GM10248 (cell line): ENCODE results near the gene FMNL2.

Experiments
- CTCF ChIA-PET: fragments of 300-600 bp; sonication (Branson Sonifier 250); formaldehyde crosslinking; extraction: SDS; loops from one replicate; lab custom pipeline; 2021; ENCODE audit warnings: antibody characterized with exemption; lab: Yijun Ruan, JAX
- POLR2A ChIA-PET: fragments of 350-650 bp; sonication (Branson Sonifier 250); formaldehyde crosslinking; extraction: SDS; loops from one replicate; lab custom pipeline; 2020; ENCODE audit warnings: antibody characterized with exemption; lab: Yijun Ruan, JAX
- DNase-seq: peaks from one replicate; pipeline ENCODE4 v3.0.0; 2012; ENCODE audit errors: extremely low spot score
- CTCF ChIP-seq: IDR thresholded peaks from 2 replicates; pipeline ENCODE4 v1.5.1; 2012; ENCODE audit warnings: mild to moderate bottlenecking, low read depth; ENCODE audit errors: extremely low read depth, missing control alignments, control extremely low read depth

FMNL2 gene

DNA sequence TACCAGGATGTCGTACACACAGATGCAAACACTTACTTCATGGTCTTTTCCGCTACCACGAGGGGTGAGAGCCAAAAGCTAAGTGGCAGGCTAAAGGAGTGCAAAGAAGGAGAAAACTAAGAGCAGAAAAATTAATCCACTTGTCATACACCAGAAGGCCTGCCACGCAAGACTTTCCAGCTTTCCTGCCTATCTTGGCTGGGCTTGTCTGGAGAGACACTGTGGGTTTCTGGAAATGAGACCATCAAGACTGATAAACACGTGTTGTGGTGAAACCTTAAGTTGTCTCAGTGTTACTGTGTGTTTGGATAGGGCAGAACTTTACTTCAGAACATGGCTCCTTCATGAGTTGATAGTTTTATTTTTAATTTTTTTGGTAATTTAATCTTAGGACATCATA lies 175.6 kb downstream of the FMNL2 start:
- no peak for DNase-seq
- CTCF ChIA-PET = interaction anchor here (0.9 to 1.6 kb wide), 4 partner anchors 9 to 59 kb away, joined by 3 to 4 read pairs (median 3); no protein-coding TSS in a partner anchor
- TF ChIP-seq CTCF = no peak
- POLR2A ChIA-PET = no interaction called here

DNA sequence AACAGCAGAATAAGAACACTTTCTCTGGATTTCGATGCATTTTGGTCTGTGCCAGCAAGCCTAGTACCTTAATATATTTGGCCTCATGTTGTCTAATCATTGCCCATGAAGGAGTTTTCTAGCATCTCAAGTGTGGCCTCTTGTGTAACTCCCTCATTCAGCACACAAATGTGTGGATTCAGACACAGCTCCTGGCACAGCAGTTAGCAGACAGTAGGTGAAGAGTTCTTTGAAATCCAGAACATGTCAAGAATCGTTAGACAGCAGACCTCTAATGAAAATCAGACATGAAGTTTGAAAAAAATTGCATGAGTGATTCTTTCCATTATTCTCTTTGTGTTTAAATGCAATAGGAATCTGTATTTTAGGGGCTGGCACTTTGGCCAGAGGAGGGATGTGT lies 177.0 kb downstream of the FMNL2 start:
- CTCF ChIA-PET = interaction anchor here (1.5 to 1.7 kb wide), 5 partner anchors 10 to 103 kb away, joined by 3 to 5 read pairs (median 3); no protein-coding TSS in a partner anchor
- no peak for DNase-seq
- POLR2A ChIA-PET = no interaction called here
- TF ChIP-seq CTCF = no peak

DNA sequence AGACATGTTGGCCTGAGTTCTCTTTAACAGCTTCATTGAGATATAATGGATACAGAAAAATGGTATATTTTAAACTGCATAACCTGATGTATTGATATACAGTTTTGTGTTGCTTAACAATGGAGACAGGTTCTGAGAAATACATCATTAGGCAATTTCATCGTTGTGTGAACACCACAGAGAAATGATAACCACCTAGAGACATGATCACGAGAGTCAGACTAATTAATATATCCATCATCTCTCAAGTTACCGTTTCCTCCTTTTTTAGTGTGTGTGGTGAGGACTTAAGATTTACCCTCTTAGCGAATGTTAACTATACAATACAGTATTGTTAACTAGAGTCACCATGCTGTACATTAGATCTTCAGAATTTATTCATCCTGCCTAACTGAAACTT lies 178.1 kb downstream of the FMNL2 start:
- no peak for TF ChIP-seq CTCF
- POLR2A ChIA-PET = no interaction called here
- no peak for DNase-seq
- CTCF ChIA-PET = interaction anchor here (0.9 to 1.7 kb wide), 7 partner anchors 9 to 102 kb away, joined by 3 to 5 read pairs (median 3); no protein-coding TSS in a partner anchor

- no peak for DNase-seq
- TF ChIP-seq CTCF = no peak
- ChIA-PET CTCF (interaction anchor here (0.9 to 1.7 kb wide), 6 partner anchors 8 to 101 kb away, joined by 3 to 5 read pairs (median 3); no protein-coding TSS in a partner anchor), POLR2A (no interaction called here)
Observed at GRCh38 chr2:152513681-152514080, 178.7 kb downstream of the FMNL2 start.

DNA sequence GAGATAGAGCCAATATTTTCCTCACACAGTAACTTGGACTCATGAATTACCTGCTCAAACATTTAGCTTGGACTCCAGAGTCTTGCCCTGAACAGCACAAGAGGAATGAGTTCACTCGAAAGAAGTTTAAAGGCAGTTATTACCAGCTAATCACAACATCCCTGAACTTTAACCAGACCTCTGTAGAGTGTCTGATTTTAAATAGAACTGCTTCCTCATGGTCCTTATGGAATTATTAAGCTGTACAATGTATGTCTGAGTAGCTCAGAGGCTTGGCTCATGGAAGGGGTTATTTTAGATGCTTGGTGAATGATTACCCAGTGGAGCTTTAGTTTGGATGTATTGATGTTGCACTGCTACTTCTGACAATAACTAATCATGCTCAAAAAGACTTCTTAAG lies 183.1 kb downstream of the FMNL2 start:
- POLR2A ChIA-PET = interaction anchor here (0.6 kb wide), 1 partner anchor 1269 kb away, joined by 5 read pairs; no protein-coding TSS in a partner anchor
- CTCF ChIA-PET = interaction anchor here (0.9 to 3.7 kb wide), 8 partner anchors 10 to 89 kb away, joined by 3 to 16 read pairs (median 4); no protein-coding TSS in a partner anchor
- TF ChIP-seq CTCF = no peak
- DNase-seq = no peak

- CTCF ChIA-PET = interaction anchor here (0.9 to 3.7 kb wide), 9 partner anchors 8 to 88 kb away, joined by 3 to 16 read pairs (median 4); no protein-coding TSS in a partner anchor
- DNase-seq = no peak
- no peak for TF ChIP-seq CTCF
- POLR2A ChIA-PET = interaction anchor here (0.6 kb wide), 1 partner anchor 172 kb away, joined by 4 read pairs; no protein-coding TSS in a partner anchor
Observed at GRCh38 chr2:152518641-152519580, 183.9 kb downstream of the FMNL2 start.
